ENCODE results near the gene FURIN. TPM values are rescaled to one million over a fixed set of nuclear protein-coding genes. Genes with fewer than 3 reads are reported as not detected.
"Not testable (repeated sequence)": the region's sequence is repeated elsewhere in the genome, so short reads cannot be mapped to it uniquely, and the experiment has no call there.

FURIN gene
- total RNA-seq, 2 experiments from 2014 or later: 4.9 to 10.3 TPM

GRCh38 chr15:90845201-90845949, 23.0 kb upstream of the FURIN start:
- H3K9me2 ChIP-seq (ENCODE audit: insufficient read depth, low read length): no peaks in the 10 kb centered on the region
- H3K4me3 ChIP-seq (ENCODE audit: low read depth, low read length, poor library complexity, severe bottlenecking): no peak overlapping the region
- no peaks in the 10 kb centered on the region for H3K36me3 ChIP-seq (ENCODE audit: insufficient read depth, low read length)
- no peak for TF ChIP-seq CTCF (conservative IDR thresholded peaks at IDR 0.05; ENCODE audit: low read length)
- TF ChIP-seq EZH2phosphoT487 (IDR thresholded peaks at IDR 0.05; ENCODE audit: borderline replicate concordance, low read depth, low read length): no peak
- H2AFZ ChIP-seq (ENCODE audit: low read length): peak overlapping the region; percentile 33
- DNase-seq (ENCODE audit: low spot score): peak; percentile 71
- no peaks in the 10 kb centered on the region for H4K20me1 ChIP-seq (ENCODE audit: insufficient read depth, low read length)
- intact Hi-C loops (cut with micrococcal nuclease; ENCODE audit: unreplicated experiment): no loop called here
- ChIA-PET CTCF (ENCODE audit: unreplicated experiment) (interaction anchor here (0.6 kb wide), 1 partner anchor 129 kb away, joined by 3 read pairs; no protein-coding TSS in a partner anchor), POLR2A (interaction anchor here (0.6 to 0.7 kb wide), 2 partner anchors 60 to 234 kb away, joined by 3 to 6 read pairs; no protein-coding TSS in a partner anchor)
- H3K79me2 ChIP-seq (ENCODE audit: insufficient read depth, low read depth, low read length): no peaks in the 10 kb centered on the region
- no peaks in the 10 kb centered on the region for H3K9me3 ChIP-seq (ENCODE audit: low read length)
- peak overlapping the region; percentile 24 for H3K4me2 ChIP-seq (ENCODE audit: low read length)
- peak overlapping the region; percentile 34 for H3K27ac ChIP-seq (ENCODE audit: low read depth, low read length, poor library complexity, severe bottlenecking)
- peaks cover 25% of the 10 kb centered on the region for H3K4me1 ChIP-seq (ENCODE audit: insufficient read depth, low read length, poor library complexity, severe bottlenecking)
- BruUV-seq (replicated peaks): no TSS peak

GRCh38 chr15:90849424-90849823, 19.0 kb upstream of the FURIN start:
- H3K27ac ChIP-seq (ENCODE audit: low read depth, low read length, poor library complexity, severe bottlenecking); H3K9me3 ChIP-seq (ENCODE audit: low read length); H3K4me2 ChIP-seq (ENCODE audit: low read length); CTCF ChIA-PET (ENCODE audit: unreplicated experiment); H4K20me1 ChIP-seq (ENCODE audit: insufficient read depth, low read length); H3K4me3 ChIP-seq (ENCODE audit: low read depth, low read length, poor library complexity, severe bottlenecking); H3K36me3 ChIP-seq (ENCODE audit: insufficient read depth, low read length); H3K79me2 ChIP-seq (ENCODE audit: insufficient read depth, low read depth, low read length); DNase-seq (ENCODE audit: low spot score); H3K9me2 ChIP-seq (ENCODE audit: insufficient read depth, low read length); BruUV-seq (replicated peaks); intact Hi-C loops (cut with micrococcal nuclease; ENCODE audit: unreplicated experiment); H2AFZ ChIP-seq (ENCODE audit: low read length): not testable (repeated sequence)
- peaks cover 50% of the 10 kb centered on the region for H3K4me1 ChIP-seq (ENCODE audit: insufficient read depth, low read length, poor library complexity, severe bottlenecking)
- POLR2A ChIA-PET: interaction anchor here (0.6 kb wide), 1 partner anchor 134 kb away, joined by 3 read pairs; no protein-coding TSS in a partner anchor

- intact Hi-C loops (cut with micrococcal nuclease; ENCODE audit: unreplicated experiment): no loop called here
- no peaks in the 10 kb centered on the region for H4K20me1 ChIP-seq (ENCODE audit: insufficient read depth, low read length)
- TF ChIP-seq EZH2phosphoT487 (IDR thresholded peaks at IDR 0.05; ENCODE audit: borderline replicate concordance, low read depth, low read length) (no peak), CTCF (conservative IDR thresholded peaks at IDR 0.05; ENCODE audit: low read length) (no peak)
- H3K9me3 ChIP-seq (ENCODE audit: low read length): no peaks in the 10 kb centered on the region
- no peak overlapping the region for H3K4me3 ChIP-seq (ENCODE audit: low read depth, low read length, poor library complexity, severe bottlenecking)
- H2AFZ ChIP-seq (ENCODE audit: low read length): no peak overlapping the region
- H3K79me2 ChIP-seq (ENCODE audit: insufficient read depth, low read depth, low read length): no peaks in the 10 kb centered on the region
- no peak overlapping the region for H3K27ac ChIP-seq (ENCODE audit: low read depth, low read length, poor library complexity, severe bottlenecking)
- H3K4me2 ChIP-seq (ENCODE audit: low read length): peak overlapping the region; percentile 14; the same call in 1 of the 2 replicates
- H3K36me3 ChIP-seq (ENCODE audit: insufficient read depth, low read length): no peaks in the 10 kb centered on the region; the same call in 1 of the 2 replicates
- CTCF ChIA-PET (ENCODE audit: unreplicated experiment): no interaction called here
- POLR2A ChIA-PET: interaction anchor here (0.6 to 2.5 kb wide), 7 partner anchors 8 to 440 kb away, joined by 3 to 15 read pairs (median 5); no protein-coding TSS in a partner anchor
- BruUV-seq (replicated peaks): no TSS peak
- peaks cover 55% of the 10 kb centered on the region for H3K4me1 ChIP-seq (ENCODE audit: insufficient read depth, low read length, poor library complexity, severe bottlenecking)
- DNase-seq (ENCODE audit: low spot score): no peak
- no peaks in the 10 kb centered on the region for H3K9me2 ChIP-seq (ENCODE audit: insufficient read depth, low read length)
These were observed 17.3 kb upstream of the FURIN start for GRCh38 chr15:90851114-90851513.
